22Rv1 (cell line): ENCODE results near the gene HID1.

Experiments
- ZFX ChIP-seq: fragments of 450-650 bp; IDR thresholded peaks from 2 replicates; pipeline ENCODE4 v1.6.1; 2017; ENCODE audit warnings: antibody characterized with exemption, borderline replicate concordance
- TF ChIP-seq, protein P1 (sequence below): fragments of 450-650 bp; IDR thresholded peaks from 2 replicates; pipeline ENCODE4 v1.5.1; 2017; ENCODE audit warnings: mild to moderate bottlenecking

DNA sequence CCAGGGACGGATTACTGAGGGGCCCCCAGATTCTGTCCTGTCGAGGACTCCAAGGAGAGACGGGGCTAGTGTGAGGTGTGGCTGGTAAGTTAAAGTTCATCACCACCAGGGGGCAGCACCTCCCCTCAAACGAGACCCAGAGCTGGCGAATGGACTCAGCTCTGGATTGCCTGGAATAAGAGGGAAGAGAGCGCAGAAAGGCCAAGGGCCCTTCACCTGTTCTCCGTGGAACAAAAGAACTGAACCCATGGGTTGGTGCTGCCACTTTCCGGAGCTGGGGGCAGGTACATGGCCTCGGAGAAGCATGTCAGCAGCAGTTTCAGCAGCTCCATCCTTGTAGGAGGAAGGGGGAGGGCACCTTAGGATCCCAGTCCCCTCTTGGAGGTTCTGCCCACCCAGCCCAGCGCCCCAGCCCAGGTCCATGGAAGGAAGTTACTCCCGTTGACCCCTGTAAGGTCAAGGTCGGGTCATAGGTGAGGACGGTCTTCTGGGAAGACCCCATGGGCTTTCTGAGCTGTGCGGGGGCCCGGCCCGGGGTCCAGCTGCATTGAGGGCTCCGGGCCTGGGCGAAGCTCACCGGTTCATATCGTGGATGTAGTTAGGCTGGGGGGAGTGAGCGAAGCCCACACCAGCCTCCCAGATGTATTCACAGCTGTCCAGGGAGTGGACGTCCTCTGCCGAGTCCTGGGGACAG lies 10.8 kb downstream of the HID1 start:
- TF ChIP-seq, protein P1, sequence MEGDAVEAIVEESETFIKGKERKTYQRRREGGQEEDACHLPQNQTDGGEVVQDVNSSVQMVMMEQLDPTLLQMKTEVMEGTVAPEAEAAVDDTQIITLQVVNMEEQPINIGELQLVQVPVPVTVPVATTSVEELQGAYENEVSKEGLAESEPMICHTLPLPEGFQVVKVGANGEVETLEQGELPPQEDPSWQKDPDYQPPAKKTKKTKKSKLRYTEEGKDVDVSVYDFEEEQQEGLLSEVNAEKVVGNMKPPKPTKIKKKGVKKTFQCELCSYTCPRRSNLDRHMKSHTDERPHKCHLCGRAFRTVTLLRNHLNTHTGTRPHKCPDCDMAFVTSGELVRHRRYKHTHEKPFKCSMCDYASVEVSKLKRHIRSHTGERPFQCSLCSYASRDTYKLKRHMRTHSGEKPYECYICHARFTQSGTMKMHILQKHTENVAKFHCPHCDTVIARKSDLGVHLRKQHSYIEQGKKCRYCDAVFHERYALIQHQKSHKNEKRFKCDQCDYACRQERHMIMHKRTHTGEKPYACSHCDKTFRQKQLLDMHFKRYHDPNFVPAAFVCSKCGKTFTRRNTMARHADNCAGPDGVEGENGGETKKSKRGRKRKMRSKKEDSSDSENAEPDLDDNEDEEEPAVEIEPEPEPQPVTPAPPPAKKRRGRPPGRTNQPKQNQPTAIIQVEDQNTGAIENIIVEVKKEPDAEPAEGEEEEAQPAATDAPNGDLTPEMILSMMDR: peak; percentile 82
- TF ChIP-seq ZFX: no peak
